Measurements from ENCODE around the gene PMM2. TPM values are rescaled to one million over a fixed set of nuclear protein-coding genes. Genes with fewer than 3 reads are reported as not detected.

The PMM2 gene
- total RNA-seq, 4 donors from 2014 or later: 15.4 to 29.0 (median 20.3) TPM

DNA sequence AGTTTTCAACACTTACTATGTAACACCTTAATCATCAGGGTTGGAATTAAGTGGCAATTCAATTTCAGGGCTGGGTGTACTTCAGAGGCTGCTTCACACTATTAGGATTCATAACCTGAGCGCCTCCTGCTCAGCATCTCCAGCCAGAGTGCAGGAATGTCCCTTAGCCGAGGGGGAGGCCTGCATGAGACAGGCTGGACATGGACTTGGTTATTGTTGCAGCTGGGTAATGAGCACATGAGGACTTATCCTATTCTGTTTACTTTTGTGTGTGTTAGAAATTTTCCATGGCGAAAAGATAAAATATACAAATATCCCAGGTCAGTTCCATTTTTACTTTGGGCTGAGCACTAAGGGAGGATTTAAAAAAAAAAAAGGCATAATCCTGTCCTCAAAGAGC, 10.4 kb downstream of the PMM2 start:
- no peak overlapping the region for H3K27ac ChIP-seq
- no peaks in the 10 kb centered on the region for H3K27me3 ChIP-seq
- TF ChIP-seq POLR2AphosphoS5 (IDR thresholded peaks at IDR 0.05): no peak
- no peak for TF ChIP-seq POLR2A (IDR thresholded peaks at IDR 0.05)
- TF ChIP-seq CTCF (IDR thresholded peaks at IDR 0.05): no peak
- no peak for TF ChIP-seq EP300 (IDR thresholded peaks at IDR 0.05)
- H3K4me3 ChIP-seq: no peak overlapping the region
- no peaks in the 10 kb centered on the region for H3K9me3 ChIP-seq
- H3K4me1 ChIP-seq: no peaks in the 10 kb centered on the region
- peaks cover 0 to 100% of the 10 kb centered on the region in 2 donors for H3K36me3 ChIP-seq
- no peak for ATAC-seq
- 71 to 86% methylated on average over 1 to 3 of the region's 3 CpGs for WGBS, 2 donors (ENCODE audit: low coverage in 1 of 2)

DNA sequence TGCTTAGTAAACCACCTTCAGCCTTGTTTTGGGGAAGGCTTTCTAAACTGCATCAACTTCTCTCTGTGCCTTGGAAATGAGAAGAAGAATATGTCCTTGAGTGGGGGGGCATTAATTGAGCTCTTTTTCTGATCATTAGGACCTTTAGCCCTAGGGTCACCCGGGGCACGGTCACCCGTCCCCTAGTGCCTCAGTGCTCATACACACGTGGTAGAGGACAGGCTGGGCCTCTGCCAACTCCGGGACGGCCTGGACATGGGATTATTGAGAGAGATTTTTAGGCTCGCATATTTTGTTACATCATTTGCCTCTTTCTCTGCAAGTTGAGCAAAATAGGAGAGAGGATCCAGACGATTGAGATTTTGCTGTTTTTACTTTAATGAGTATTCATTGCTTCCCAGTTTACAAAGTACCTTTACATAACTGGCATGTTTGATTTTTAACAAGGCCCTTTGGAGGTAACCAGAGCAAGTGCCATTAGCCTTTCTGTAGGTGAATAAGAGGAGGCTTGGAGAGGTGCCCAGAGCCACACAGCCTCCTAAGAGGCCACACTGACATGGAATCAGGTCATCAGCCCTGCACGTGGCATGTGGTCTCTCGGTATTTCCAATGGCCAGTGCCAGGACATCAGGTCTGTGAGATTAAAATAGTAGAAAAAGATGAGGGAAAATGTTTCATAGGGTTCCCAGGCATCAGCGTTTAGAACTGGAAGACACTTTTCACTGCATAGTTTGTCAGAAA, 11.1 kb downstream of the PMM2 start:
- ATAC-seq: no peak
- H3K27me3 ChIP-seq: no peaks in the 10 kb centered on the region
- H3K9me3 ChIP-seq: no peaks in the 10 kb centered on the region
- no peak overlapping the region for H3K4me3 ChIP-seq
- TF ChIP-seq POLR2AphosphoS5 (IDR thresholded peaks at IDR 0.05) (no peak), CTCF (IDR thresholded peaks at IDR 0.05) (no peak), EP300 (IDR thresholded peaks at IDR 0.05) (no peak), POLR2A (IDR thresholded peaks at IDR 0.05) (no peak)
- H3K27ac ChIP-seq: no peak overlapping the region
- peaks cover 0 to 100% of the 10 kb centered on the region in 2 donors for H3K36me3 ChIP-seq
- H3K4me1 ChIP-seq: no peaks in the 10 kb centered on the region
- WGBS, 2 donors (ENCODE audit: low coverage in 1 of 2): 74 to 75% methylated on average over 4 to 6 of the region's 11 CpGs

GRCh38 chr16:8812162-8812843, 14.7 kb downstream of the PMM2 start:
- peaks cover 0 to 99% of the 10 kb centered on the region in 2 donors for H3K36me3 ChIP-seq
- H3K9me3 ChIP-seq: no peaks in the 10 kb centered on the region
- no peaks in the 10 kb centered on the region for H3K4me1 ChIP-seq
- 59 to 77% methylated on average over 7 to 12 of the region's 12 CpGs for WGBS, 2 donors (ENCODE audit: low coverage in 1 of 2)
- no peak for TF ChIP-seq CTCF (IDR thresholded peaks at IDR 0.05)
- no peak for TF ChIP-seq POLR2AphosphoS5 (IDR thresholded peaks at IDR 0.05)
- no peak for TF ChIP-seq POLR2A (IDR thresholded peaks at IDR 0.05)
- TF ChIP-seq EP300 (IDR thresholded peaks at IDR 0.05): no peak
- H3K27ac ChIP-seq: no peak overlapping the region
- H3K4me3 ChIP-seq: no peak overlapping the region
- ATAC-seq: no peak
- no peaks in the 10 kb centered on the region for H3K27me3 ChIP-seq

DNA sequence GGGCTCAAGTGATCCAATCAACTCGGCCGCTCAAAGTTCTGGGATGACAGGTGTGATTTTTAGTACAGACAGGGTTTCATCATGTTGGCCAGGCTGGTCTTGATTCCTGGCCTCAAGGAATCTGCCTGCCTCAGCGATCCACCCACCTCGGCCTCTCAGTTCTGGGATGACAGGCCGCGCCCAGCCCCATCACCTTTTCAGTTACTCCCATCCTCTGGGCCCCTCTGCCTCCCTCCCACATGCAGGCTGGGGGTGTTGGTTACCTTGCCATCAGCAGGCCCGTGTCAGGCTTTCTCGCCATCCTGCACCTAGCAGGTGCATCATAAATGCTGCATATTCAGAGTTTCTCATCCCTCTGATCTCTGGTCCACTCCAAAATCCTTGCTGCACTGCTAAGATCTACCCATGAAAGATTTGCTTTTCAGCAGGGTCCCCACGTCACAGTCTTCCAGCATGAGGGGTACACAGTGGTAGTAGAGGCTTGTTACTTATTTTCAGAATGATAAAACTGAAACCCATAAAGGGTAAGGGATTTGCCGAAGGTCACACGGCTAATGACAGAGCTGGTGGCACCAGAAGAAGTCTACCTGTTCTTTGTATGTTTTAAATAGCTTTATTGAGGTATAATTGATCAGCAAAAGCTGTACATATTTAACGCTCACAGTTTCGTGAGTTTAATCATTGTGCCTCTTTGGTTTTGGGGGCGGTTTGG, 16.6 kb downstream of the PMM2 start:
- no peaks in the 10 kb centered on the region for H3K27me3 ChIP-seq
- H3K36me3 ChIP-seq: peaks cover 0 to 96% of the 10 kb centered on the region in 2 donors
- ATAC-seq: no peak
- H3K4me3 ChIP-seq: no peak overlapping the region
- H3K27ac ChIP-seq: no peak overlapping the region
- H3K4me1 ChIP-seq: no peaks in the 10 kb centered on the region
- H3K9me3 ChIP-seq: no peaks in the 10 kb centered on the region
- TF ChIP-seq POLR2A (IDR thresholded peaks at IDR 0.05) (no peak), POLR2AphosphoS5 (IDR thresholded peaks at IDR 0.05) (no peak), EP300 (IDR thresholded peaks at IDR 0.05) (no peak), CTCF (IDR thresholded peaks at IDR 0.05) (no peak)
- WGBS, 2 donors (ENCODE audit: low coverage in 1 of 2): 92% methylated on average over 11 to 13 of the region's 14 CpGs

Data from gastroesophageal sphincter (tissue), 4 donors.